ENCODE data around the gene TEAD2.

Gene TEAD2

DNA sequence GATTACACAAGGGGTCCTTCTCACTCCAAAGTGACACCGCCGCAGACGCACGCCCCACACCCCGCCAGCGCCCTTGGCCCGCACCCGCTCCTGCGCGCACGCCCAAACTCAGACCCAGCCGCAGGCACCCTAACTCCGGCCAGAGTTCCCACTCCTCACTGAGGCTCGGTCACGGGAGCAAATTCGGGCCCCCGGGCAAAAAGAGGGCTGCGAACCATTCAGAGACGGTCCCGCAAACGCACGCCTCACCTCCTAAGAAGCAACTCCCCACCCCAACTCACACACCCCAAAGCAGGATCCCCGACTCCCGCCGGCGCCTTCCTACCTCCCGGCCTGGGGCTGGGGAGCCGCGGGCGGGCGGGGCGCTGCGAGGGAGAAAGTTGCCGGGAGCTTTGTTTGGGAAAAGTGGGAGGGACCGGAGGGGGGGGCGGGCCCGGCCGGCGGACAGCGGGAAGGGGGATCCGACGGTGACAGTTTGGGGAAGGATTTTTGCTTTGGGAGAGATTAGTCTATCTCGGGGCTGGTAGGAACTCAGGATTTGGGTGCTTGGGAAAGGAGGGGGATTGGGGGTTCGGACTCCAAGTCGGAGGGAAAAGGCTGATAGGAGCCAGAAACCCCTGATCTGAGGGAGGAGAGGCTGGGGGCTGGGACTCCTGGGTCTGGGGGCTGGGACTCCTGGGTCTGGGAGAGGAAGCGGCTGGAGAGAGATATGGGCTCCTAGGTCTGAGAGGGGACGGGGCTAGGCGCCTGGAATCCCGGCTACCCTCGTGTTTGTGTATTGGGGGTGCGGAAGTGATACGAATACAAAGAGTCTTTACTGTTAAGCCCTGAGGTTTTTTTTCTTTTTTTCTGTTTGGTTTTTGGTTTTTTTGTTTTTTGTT, at the start of gene TEAD2:
Gene TEAD2 (minus strand): TSS at position 369 of the 881 bp plus-strand sequence. CDS start 2,341 bp downstream, outside the sequence.
- DNase-seq: no peak

DNA sequence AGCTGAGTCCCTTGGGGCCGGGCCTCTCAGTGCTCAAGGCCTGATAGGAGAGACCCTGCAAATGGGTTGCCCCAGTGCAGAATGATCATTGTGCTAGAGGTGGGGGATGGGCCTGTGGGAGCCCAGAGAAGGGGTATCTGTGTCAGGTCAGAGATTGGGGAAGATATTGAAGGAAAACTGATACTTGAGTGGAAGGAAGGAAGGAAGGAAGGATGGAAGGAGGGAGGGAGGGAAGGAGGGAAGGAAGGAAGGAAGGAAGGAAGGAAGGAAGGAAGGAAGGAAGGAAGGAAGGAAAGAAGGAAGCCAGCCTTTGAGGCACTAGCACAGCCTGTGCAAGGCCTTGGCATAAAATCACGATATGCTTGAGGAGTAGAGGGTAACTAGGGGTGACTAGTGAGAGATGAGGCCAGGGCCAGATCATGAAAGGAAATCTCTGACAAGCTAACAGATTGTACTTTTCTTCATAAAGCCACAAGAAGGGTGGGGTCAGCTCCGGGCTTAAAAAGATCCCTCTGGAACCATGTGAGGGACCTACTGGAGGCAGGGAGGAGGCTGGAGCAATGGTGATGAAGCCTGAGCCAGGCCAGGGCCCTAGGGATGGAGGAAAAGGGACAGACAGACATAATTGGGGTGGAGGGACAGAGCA, 49.6 kb upstream of the TEAD2 start:
- DNase-seq: no peak

DNA sequence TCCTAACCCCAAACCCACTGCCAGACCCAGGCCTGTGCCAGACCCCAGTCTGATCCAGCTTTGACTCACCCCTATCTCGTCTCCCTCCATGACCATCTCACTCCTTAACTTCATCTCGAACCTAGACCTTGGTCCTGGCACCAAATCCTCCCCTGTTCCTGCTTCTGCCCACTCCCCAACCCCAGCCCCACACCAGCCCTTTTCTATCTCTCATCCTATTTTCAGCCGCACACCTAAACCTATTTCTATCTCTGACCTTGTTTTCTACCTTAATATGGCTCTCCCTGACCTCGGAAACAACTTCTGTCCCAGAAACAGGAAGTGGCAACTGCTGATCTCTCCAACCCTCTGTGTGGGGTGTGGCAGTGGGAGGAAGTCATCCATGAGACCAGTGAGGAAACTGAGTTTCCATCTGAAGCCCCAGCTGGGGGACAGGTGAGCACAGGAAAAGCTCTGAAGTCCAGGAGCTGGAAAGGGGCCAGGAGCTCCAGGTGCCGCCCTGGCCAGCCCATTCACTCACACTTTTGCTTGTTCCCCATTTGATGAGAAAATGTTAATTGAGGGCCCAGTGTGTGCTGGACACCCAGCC, 47.3 kb upstream of the TEAD2 start:
- DNase-seq: no peak

DNA sequence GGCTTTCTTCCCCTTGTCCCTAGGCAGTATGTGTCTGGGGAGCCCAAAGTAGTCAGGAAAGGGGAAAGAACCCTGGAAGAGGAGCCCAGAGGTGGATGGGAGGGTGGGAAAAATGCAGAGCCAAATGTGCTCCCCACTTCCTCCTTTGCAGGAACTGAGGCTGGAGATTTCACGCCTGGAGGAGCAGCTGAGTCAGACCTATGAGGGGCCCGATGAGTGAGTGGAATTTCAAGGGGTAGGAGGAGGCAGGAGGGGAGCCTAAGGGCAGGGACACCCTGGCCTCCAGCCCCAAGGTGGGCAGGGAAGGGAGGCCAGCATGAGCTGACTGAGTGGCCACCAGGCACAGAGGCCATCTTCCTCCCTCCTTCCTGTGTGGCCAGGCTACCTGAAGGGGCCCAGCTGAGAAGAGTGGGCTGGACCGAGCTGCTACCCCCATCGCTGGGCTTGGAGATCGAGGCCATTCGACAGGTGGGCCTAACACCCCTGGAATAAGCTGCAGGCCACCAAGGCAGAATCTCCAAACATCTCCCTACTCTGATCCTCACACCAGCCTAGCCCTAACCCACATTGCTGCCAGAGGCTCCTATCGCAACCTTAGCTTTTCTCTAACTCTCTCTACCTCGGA, 46.7 kb upstream of the TEAD2 start:
- DNase-seq: no peak

DNA sequence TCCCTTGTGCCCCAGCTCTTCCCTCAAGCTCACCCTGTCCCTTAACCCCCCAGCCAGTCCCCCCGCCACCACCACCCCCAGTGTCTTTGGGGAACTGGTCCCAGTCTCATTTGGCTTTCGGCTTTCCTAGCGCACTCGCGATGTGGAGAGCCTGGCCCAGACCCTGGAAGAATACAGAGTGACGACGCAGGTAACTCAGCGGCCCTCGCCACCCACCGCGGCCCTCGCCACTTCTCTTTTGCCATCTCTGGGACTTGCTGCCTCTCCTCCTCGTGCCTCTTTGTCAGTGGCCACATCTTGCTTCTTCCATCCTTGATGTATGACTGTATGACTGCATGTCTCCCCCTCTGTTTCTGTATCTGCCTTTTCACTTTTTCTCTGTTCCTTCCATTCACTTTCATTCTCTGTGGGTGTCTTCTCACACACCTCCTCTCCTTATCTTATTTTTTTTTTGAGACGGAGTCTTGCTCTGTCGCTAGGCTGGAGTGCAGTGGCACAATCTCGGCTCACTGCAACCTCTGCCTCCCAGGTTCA, 45.3 kb upstream of the TEAD2 start:
- DNase-seq: no peak

DNA sequence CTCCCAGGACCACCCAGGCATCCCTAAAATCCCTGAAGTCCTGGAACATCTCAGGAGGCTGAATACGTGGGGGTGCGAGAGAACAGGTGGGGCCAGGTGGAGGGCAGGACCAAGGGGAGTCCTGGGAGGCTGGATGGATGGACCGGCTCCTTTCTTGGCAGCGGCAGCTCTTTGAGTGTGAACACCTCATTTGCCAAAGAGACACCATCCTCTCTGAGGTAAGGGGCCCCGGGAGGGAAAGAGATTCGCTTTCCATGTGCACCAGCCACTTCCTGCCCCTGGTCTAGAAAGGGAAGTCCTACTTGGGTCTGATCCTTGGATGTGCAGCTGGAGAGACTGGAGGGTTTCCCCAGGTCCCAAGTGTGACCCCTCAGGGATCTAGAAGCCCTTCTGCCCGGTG, 44.9 kb upstream of the TEAD2 start:
- no peak for DNase-seq

DNA sequence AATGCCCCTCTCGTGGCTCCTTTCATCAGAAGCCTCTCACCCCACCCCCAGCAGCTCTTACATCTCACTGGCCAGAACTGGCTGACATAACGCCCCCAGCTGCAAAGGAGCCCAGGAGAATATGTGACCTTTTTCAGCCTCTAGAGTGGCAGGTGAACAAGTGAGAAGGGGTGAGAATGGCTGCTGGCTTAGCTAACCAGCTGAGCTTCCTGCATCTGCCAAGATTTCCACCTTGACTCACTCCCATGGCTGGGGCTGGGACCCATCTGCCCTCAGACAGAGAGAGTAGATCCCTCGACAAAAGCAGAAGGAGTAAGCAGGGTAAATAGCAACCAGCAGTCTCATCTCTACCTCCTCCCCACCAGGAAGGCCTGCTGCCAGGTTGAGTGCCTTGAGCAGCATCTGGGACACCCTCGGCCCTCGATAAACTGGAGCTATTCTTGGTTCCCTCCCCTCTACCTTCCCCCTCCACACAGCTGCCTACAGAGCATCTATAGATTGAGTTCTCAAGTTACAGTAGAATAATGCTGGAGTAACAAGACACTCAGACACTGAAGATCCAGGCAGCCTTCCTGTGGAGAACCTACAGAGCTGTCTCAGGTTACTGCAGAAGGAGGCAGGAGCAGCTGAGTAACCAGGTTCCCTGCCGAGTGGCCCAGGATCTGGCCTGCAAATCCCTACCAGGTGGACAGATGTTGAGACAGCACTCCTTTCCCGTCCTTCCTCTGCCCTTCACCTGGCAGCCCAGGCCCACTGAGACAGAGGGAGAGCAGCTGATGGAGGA, 41.4 kb upstream of the TEAD2 start:
- no peak for DNase-seq

DNA sequence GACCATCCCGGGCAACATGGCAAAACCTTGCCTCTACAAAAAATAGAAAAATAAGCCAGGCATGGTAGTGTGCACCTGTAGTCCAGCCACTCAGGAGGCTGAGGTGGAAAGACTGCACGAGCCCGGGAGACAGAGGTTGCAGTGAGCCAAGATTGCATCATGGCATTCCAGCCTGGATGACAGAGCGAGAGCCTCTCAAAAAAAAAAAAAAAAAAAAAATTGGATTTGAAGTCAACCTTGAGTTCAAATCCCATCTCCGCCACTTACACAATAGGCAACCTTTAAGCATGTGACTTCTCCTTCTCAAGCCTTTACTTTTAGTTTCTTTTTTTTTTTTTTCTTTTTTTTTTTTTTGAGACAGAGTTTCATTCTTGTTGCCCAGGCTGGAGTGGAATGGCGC, 37.8 kb upstream of the TEAD2 start:
- DNase-seq: no peak

DNA sequence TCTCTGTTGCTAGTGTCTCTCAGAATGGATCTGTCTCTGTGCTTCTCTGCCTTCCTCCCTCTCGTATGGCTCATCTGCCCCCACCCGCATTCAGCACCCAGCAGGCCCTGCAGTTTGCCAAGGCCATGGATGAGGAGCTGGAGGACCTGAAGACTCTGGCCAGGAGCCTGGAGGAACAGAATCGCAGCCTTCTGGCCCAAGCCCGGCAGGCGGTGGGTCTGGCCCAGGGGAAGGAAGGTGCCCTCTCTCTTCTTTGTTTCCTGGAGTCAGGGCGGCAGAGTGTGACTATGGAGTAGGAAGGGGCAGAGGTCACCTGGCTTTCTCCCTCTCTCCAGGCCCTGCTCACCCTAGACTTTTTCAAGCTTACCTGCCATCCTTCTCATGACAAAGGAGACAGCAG, 36.7 kb upstream of the TEAD2 start:
- DNase-seq: no peak

DNA sequence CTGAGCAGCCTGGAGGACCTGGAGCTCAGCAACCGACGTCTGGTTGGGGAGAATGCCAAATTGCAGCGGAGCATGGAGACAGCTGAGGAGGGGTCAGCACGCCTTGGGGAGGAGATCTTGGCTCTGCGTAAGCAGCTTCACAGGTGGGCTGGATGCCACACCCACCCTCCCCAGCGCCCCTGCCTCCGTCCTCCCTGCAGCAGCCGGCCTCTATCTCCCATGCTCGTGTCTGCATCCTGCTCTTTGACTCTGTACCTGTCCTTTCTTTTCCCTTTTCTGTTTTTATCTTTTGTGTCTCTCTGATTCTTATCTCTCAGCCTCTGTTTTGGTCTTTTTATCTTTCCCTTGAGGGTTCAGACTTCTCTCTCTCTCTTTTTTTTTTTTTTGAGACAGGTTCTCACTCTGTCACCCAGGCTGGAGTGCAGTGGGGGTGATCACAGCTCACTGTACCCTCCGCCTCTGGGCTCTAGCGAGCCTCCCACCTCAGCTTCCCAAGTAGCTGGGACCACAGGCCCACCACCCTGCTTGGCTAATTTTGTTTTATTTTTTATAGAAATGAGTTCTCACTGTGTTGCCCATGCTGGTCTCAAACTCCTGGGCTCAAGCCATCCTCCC, 35.9 kb upstream of the TEAD2 start:
- DNase-seq: no peak

DNA sequence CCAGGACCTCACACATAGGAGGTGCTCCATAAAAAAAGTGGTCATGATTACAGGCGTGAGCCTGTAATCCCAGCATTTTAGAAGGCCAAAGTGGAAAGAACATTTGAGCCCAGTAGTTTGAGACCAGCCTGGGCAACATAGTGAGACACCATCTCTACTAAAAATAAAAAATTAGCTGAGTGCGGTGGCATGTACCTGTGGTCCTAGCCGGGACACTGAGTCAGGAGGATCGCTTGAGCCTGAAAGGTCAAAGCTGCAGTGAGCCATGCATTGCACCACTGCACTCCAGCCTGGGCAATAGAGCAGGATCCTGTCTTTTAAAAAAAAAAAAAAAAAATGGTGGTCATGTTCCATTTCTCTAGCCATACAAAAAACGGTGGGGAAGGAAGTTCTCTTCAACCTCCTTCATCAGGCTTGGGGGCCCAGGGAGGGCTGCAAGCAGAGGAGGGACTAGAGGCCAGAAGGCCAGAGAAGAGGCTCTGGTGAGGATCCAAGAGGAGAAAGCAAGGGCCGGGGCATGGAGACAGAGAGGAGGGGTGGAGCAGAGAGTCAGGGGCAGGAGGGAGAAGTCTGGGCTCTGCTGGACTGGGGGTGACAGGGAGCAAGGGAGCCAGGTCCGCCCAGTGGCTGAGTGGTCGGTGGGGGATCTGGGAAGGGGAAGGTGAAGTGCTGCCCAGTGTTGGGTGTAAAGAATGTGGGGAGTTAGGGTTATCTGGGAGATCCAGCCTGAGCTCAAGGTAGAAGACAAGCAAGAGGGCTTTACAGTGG, 34.7 kb upstream of the TEAD2 start:
- no peak for DNase-seq

DNA sequence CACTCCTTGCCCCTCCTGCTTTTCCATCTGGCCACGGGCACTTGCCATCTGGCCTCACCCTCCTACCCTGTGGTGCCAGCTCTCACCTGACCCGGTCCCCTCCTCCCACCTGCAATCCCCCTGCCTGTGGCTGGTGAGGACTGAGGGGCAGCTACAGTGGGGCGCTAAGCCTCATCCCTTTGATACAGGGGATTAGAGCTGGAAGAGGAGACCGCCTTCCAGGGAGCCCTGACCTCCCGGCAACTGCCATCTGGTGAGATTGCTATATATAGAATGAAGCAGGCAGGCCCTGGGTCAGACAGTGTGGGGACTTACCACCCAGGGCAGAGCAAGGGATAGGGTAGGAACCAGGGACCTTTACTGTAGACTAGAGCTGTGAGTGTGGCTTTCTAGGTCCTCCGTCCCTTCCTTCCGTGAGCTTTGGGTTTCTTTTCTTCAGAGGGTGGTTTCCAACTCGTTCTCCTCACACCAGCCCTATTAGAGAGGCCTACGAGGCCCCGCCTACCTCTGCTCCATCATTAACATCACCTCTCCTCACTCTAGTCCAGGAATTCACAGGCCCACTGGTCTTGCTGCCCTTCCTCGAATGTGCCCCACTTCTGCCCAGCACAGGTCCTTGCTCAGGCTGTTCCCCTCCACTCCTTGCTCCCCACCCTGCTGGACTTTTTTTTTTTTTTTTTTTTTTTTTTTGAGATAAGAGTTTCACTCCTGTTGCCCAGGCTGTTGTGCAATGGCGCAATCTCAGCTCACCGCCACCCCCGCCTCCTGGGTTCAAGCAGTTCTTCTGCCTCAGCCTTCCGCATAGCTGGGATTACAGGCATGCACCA, 33.6 kb upstream of the TEAD2 start:
- no peak for DNase-seq

DNA sequence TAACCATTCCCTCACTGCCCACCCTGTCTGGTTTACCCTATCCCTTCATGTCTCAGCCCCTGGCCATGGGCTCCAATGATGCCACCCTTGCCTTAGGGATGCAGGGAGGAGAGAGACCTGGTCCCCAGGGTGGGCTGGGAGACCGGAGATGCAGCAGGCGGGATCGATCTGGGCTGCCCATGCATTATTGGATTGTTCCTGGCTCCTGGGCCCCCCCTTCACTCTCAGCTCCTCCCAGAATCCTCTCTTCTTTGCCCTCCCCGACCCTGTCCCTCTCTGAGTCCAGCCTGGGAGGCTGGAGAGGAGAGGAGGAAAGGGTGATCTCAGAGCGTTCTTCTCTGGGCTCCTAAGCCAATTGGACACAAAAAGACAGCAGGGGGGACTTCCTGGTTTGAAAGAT, 31.7 kb upstream of the TEAD2 start:
- no peak for DNase-seq

DNA sequence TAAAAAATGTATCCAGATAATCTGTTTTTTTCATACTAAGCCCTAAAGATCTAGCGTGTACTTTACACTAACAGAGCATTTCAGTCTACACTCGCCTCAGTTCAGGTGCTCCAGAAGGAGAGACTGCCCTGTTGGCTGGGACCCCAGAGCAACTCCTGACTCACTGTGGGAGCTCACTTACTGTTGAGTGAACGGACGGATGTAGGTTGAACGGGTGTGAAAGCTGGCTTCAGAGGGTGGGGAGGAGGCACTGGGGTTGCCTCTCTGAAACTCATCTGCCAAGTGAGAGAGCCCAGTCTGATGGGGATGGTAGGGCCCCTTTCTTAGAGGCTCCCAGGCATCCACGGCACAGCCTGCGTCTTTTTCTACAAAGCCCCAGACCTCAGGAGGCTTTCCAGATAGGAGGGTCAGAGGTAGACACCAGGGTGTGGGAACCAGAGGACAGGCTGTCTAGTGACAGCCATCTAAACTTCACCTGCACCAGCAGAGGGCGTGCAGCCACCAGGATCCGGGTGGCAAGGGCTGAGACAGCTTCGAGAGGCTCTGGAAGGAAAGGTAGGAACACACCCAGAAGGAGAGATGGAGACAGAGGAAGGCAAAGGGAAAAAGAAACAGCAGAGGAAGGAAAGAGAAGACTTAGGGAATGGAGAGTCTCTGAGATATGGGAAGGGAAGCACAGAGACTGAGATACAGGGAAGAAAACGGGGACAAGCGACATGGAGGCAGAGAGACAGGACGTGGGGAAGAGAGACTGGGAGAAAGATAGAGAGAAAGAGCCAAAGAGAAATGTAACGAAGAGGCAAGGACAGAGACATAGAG, 29.6 kb upstream of the TEAD2 start:
- no peak for DNase-seq

DNA sequence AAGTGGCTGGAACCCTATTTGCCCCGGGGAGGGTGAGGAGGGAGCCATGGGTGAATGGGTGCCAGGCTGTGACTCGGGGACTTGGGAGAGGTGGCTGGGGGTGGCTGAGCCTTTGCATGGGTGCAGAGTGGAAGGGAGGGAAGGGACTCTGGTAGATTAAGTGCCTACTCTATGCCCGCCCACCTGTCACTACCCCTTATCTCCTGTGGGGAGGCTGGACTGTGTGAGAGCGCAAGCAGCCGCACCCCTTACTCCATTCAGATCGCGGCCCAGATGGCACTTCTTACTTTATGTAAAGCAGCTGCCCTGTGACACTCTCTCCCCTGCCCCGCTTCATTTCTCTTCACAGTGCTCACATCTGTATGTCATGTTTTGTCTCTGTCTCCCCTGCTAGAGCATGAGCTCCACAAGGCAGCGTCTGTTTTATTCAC, 28.7 kb upstream of the TEAD2 start:
- DNase-seq: no peak

DNA sequence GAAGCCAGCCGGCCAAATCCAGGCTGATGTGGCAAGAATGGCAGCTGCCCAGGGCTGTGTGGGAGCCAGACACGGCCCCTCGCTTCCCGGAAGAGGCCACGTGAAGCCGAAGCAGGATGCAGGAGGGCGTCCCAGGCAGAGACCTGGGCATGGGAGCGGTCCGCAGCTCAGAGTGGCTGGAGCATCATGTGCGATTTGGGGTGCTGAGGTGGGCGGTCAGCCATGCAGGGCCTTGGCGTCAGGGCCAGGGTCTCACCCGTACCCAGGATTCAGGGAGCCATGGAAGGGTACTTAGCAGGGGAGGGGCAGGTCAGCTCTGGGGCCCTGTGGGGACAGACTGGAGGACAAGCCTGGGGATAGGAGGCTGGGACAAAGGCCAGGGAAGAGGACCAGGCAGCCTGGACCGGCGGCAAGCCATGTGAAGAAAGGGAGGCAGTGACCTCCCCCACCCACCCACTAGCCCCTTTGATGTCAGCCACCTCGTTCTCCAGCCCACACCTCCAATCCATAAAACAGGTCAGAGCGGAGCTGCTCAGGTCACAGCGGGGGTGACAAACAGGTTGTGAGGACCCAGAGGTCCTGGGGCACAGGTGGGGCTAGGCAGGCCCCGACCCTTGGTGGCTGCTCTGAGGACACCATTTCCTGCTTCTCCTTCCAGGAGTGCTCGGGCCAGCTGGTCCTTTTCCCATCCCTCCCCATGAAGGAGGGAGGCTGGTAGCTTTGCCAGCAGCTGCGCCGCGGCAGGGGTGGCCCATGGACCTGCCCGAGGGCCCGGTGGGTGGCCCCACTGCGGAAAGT, 28.1 kb upstream of the TEAD2 start:
- no peak for DNase-seq

DNA sequence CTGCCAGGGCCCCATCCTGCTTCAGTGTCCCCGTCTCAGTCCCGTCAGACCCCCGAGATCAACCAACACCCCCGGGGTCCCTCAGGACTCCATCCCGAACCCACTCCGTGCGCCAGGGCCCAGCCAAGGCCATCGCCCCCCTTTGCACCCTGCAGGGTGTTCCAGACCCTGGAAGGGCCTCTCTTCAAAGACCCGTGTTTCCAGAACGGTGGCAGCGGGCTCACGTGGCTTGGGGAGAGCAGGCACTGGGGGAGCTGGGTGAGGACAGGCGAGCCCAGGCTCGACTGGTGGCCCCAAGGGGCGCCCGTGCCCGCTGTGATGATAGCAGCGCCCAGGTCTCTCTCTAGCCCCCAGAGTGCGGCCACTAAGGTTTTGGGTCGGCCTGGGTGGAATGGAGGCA, 27.2 kb upstream of the TEAD2 start:
- DNase-seq: no peak

DNA sequence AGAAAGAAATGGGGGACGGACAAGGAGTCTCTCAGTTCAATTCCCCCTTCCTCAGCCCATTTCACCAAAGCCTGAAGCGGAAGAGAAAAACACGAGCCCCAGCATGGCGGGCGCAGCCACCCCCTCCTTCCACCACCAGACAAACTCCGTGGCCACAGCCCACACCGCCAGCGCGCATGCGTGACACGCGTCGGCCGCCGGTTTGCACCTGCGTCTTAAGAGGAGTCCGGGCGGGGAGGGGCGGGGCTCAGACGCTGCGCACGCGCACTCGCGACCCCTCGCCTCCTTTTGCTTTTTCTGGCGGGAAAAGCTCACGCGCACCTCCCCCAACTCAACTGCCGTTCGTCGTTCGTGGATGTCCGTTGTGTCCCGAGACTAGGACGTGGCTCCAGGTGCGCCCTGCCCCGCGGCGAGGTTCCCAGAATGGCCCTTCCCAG, 25.7 kb upstream of the TEAD2 start, which contains the start of gene KASH5:
Gene KASH5 (plus strand): TSS at position 314 of the 437 bp plus-strand sequence. CDS start 2,635 bp downstream, outside the sequence.
- peak; percentile 42 for DNase-seq

Data from GOT3 (cell line).